Measurements from ENCODE around the gene TUBGCP2.
"Not testable (repeated sequence)": the region's sequence is repeated elsewhere in the genome, so short reads cannot be mapped to it uniquely, and the experiment has no call there.

TUBGCP2 gene

DNA sequence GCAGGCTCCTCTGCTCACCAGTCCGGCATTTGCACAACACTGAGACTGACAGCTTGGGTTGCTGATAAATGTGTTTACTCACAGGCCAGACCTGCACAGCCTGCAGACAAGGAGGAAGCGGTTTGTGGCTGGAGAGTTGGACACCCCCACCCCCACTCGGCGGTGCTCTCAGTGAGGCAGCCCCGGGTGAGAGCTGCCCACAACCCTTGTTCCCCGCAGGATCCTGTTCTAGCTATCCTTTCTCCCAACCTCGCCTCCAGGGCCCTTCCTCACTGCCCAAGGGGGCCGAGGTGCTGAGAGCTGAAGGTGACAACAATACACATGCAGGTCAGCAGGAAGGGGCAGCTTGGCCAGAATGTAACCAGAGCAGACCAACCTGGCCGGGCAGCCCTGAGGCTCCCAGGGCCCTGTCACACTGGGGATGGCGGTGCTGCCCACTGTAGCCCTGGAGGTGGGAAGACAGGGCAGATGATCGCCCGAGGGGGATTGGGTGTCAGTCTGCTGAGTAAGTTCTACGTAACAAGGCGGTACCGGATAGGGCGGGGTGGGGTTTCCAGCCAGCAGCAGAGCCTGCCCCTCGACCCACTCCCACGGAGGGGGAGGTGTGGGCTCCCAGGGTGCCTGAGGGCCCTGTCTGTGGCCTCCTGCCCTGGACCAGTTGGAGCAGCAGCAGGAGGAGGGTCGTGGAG lies 30.0 kb downstream of the TUBGCP2 start:
- DNase-seq (ENCODE audit: low spot score) = peak; percentile 75

- no peak for DNase-seq (ENCODE audit: low spot score)
Measured at GRCh38 chr10:133277993-133278576, 30.6 kb downstream of the TUBGCP2 start.

DNA sequence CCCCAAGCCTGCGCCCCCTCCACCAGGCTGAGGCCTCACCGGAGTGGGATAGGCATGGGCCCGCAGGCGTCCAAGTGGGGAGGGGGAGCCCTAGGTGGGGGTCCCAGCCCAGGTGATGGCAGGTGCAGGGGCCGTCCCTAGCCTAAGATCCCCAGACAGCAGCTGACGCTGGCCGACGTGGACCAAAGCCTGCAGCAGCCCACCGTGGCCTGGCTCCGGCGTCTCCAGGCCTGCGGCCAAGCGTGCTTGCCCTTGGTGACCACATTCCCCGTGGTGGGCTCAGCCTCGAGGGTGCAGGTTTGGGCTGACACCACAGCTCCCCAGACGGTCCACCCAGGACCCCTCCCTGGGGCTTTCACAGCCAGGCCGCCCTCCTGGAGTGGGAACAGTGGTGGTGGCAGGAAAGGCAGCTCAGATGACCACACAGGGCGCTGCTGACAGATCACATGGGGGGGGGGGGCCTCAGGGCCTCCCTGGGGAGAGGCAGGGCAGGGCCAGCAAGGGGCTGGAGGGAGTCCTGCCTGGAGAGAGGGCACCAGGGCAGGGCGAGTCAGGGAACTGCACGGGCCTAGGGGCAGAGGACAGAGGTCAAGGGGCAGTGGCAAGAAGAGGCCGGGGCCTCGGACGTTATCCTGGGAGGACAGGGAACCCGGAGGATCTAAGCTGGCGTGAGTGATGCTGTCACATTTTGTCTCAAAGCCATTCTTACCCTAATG lies 31.2 kb downstream of the TUBGCP2 start:
- DNase-seq (ENCODE audit: low spot score) = no peak

DNA sequence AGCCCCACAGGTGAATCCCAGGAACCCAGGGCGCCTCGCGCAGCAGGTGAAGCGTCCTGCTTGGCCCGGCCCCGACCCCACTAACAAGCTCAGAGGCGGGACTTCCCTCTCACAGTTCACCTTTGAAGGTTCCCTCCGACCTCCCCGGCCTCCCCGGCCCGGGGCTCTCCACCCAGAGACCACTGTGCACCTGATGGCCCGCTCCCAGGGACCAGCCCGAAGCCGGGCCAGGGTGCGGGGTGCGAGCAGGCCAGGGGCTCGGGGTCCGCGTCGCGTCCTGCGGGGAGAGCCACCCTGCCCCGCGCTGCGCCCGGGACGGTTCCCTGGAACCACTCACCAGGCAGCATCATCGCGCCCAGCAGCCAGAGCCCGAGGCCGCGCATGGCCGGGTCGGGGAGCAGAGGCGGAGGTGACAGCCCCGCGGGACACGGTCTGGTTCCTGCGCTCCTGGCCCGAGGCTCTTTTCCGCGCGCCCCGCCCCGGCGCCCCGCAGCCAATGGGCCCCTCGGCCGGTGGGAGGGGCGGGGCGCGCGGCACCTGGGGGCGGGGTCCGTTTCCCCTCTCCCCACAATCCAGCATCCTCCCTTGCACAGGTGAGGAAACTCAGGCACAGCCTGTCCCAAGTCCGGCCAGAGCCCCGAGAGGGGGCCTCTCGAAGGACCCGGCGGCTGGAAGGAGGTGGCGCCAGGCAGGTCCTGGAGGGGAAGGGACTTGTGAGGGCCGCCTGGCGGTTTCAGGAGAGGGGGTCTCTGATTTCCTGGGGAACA lies 32.1 kb downstream of the TUBGCP2 start, which contains the start of gene ADAM8:
Gene ADAM8, minus strand, starts transcription at position 434 of the 767 bp plus-strand sequence. Its CDS starts 51 bp downstream, at position 383.
- DNase-seq (ENCODE audit: low spot score) = peak; percentile 65

DNA sequence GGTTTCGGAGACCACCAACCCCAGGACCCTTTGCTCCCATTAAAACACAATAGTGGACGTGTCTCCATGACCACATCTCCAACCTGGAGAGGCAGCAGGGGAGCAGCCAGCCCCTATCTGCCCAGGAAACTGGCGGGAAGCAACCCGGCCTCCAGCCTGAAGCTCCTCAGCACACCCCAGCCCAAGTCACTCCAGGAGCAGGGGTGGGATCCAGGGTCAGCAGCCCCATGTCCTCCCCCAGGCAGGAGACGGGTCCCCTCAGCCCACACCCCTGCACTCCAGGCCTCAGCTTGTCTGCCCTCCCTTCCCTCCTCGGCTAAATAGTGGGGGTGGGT lies 32.6 kb downstream of the TUBGCP2 start:
- DNase-seq (ENCODE audit: low spot score) = no peak

DNA sequence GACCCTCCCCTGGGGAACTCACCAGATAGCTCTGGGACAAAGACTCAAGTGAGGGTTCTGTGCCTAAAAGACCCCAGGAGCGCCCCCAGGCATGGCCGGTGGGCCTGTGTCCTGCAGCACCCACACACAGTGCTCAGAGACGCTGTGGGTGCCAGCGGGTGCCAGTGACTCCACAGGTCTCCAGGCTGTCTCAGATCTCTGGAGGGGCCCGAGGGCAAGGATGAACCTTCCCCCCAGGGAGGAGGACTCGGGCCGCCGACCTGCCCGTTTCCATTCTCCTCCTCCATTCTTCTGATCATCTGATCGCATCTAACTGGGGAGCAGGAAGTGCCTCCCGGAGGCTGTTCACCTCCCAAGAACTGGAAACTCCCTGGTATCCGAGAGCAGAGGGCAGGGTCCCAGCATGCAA lies 33.0 kb downstream of the TUBGCP2 start:
- peak; percentile 56 for DNase-seq (ENCODE audit: low spot score)

GRCh38 chr10:133274751-133275683 lies 33.7 kb downstream of the TUBGCP2 start:
- DNase-seq (ENCODE audit: low spot score) = peak; percentile 85

DNA sequence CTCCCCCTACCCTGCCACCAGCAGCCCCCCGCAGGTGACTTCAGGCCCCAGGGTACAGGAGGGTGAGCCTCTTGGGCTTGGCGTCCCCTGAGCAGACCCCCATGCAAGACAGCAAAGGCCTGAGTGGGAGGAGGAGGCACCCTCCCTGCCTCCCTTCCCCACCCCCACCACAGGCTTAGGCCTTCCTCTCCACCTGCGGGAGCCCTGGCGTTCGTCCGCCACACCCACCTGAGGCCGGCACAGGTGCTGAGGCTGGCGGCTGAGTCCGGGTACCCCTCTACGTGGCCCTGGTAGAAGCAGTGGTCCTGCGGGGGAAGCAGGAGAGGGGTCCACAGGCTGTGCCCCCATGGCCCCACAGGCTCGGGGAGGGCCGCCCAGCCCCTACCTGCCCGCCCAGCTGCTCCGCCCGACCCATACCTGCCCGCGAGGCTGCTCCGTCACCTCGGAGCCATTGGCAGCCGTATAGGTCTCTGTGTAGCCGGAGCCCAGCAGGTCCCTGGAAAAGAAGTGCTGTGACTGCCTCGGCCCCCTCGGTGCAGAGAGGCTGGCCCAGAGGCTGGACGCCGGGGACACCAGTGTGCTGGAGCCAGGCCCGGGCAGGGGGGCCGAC lies 35.0 kb downstream of the TUBGCP2 start:
- no peak for DNase-seq (ENCODE audit: low spot score)

DNA sequence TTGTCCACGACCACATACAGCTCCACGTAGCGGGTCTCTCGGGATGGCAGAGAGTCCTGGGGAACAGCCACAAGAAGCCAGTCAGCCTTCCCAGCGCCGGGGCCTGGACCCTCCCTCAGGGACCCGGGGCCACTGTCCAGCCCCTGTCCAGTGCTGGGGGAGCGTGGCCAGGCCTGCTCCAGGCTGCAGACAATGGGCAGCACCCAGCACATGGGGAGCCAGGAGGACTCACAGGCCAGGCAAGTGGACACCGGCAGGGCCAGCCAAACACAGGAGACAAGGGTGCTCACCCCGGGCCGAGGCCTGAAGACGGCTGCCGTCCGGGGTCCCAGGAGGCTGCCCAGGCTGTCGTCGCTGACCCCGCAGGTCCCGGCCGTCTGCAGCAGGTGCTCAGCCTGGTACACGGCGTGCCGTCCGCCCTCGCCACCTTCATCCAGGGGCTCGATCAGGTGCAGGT lies 35.7 kb downstream of the TUBGCP2 start:
- DNase-seq (ENCODE audit: low spot score) = no peak

DNA sequence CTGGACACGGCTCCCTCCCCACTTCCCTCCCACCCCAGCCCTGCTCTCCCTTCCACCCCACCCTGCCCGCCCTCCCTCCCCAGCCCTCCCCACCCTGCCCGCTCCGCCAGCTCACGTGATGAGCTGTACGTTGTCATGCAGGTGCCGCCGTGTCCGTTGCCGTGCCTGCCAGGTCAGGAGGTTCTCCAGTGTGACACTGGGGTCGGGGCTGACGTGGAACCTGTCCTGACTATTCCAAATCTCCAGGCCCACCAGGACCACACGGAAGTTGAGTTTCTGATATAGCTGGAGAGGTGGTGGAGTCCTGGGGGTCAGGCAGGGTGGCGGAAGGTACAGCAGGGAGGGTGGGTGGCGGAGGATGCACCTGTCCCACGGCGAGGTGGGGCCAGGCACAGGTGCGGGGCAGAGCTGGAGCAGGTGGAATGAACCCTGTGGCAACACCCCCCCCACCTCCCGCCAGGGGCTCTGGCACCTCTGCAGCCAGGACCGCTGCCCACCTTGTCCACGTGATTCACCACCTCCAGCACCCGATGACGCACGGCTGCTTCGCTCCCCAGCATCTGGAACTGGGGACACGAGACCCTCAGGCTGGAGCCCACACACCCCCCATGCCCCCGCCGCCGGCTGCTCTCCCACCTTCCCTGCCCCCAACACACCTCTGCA lies 36.2 kb downstream of the TUBGCP2 start:
- DNase-seq (ENCODE audit: low spot score) = no peak

GRCh38 chr10:133271521-133272300 lies 37.0 kb downstream of the TUBGCP2 start:
- DNase-seq (ENCODE audit: low spot score) = no peak

- DNase-seq (ENCODE audit: low spot score) = no peak
Measured at GRCh38 chr10:133270773-133271297, 37.8 kb downstream of the TUBGCP2 start.

DNA sequence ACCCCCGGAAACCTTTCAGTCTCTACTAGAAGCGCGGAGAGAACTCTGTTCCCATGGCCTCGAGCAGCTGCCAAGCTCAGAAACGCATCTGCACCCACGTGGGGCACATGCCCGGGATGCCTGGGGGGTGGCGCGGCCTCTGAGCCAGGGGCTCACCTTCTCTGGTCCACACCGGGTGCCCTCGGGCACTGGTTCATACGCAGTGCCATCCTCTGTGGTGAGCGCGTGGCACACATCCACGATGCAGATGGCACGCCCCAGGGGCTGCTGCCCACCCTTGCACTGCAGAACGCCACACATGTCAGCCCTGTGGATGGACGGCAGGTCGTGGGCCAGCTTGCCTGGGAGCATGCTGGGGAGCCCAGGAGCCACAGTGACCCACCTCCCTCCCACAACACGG lies 38.5 kb downstream of the TUBGCP2 start:
- no peak for DNase-seq (ENCODE audit: low spot score)

DNA sequence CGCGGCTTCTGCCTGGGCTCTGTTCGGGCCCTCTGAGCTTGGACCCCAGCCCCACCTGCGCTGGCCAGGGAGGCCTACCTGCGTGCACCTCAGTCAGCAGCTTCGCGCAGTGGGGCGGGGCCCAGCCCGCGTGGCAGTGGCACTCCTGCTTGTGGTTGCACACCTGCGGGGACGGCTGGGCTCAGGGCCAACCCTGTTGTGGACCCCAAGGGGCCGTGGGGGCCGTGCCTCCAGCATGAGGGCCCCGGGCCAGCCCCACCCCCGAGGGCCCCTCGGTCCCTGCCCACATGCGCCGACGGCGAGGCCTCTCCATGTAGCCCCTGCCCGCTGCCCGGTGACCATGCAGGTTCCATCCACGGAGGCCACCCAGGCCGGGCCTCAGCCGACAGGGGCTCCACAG lies 39.3 kb downstream of the TUBGCP2 start:
- no peak for DNase-seq (ENCODE audit: low spot score)

DNA sequence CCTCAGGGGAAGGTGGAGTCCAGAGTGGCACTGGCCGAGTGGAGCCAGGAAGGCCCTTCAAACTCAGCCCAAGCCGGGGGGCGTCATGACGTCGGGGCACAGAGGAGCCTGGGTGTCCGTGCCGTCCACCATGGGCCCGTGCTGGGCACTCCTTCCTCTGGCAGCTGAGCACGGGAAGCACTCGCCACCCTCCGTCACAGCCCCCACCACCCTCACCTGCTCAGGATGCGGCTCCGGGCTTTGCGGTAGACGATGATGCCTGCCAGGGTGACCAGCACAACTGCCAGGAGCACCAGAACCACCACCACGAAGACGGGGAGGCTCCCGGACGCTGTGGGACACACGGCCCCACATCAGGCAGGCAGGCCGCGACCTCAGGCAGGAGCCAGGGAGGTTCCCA lies 40.1 kb downstream of the TUBGCP2 start:
- DNase-seq (ENCODE audit: low spot score) = no peak

DNA sequence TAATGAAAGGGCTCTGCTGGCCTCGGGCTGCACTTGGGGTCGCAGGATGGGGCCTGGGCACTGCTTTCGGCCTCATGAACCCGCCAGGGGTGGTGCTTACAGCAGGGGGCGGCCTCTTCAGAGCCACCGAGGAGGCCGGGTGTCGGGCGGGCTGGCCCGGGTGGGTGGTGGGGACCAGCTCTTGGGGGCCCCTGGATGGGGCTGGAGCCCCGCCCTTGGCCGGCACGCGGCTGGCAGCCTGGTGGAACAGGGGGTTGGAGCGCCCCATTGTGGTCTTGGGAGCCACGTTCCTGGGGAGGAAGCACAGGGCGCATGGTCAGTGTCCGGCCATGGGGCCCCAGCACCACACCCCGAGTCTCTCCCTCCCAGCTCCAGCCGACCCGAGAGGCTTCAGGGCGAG lies 40.8 kb downstream of the TUBGCP2 start:
- no peak for DNase-seq (ENCODE audit: low spot score)

GRCh38 chr10:133267293-133267692 lies 41.4 kb downstream of the TUBGCP2 start:
- no peak for DNase-seq (ENCODE audit: low spot score)

GRCh38 chr10:133266056-133266795 lies 42.4 kb downstream of the TUBGCP2 start:
- DNase-seq (ENCODE audit: low spot score) = no peak

- DNase-seq (ENCODE audit: low spot score) = not testable (repeated sequence)
Measured at GRCh38 chr10:133265052-133265451, 43.6 kb downstream of the TUBGCP2 start.

Measured in CD4-positive, alpha-beta T cell treated with Interleukin-2 at 100 ng/mL for 4 hours (primary cell).